Measurements from ENCODE around the gene PRR19. TPM values are rescaled to one million over a fixed set of nuclear protein-coding genes. Genes with fewer than 3 reads are reported as not detected.

The PRR19 gene
- total RNA-seq, 4 donors from 2014 or later = 0.30 to 0.44 TPM; not detected in 2

- Histone ChIP-seq H3K4me3 (no peak overlapping the region), H3K36me3 (peaks cover 0 to 87% (median 35%) of the 10 kb centered on the region in 3 donors), H3K27ac (peak overlapping the region in 2 of 4 donors; percentile 1 to 5), H3K4me1 (peaks cover 0 to 13% (median 11%) of the 10 kb centered on the region in 4 donors), H3K9me3 (no peaks in the 10 kb centered on the region), H3K27me3 (no peaks in the 10 kb centered on the region)
- TF ChIP-seq EP300 (IDR thresholded peaks at IDR 0.05) (no peak), POLR2A (IDR thresholded peaks at IDR 0.05) (no peak), CTCF (IDR thresholded peaks at IDR 0.05) (peak in 4 of 5 experiments; percentile 27 to 53 (median 33))
- 79 to 86% methylated on average over 28 to 29 of the region's 31 CpGs for WGBS, 2 donors
- DNase-seq (ENCODE audit: low spot score in 2 of 2) = no peak
Measured at GRCh38 chr19:42290523-42291434, 11.2 kb upstream of the PRR19 start.

GRCh38 chr19:42291435-42291810, 10.5 kb upstream of the PRR19 start:
- TF ChIP-seq POLR2A (IDR thresholded peaks at IDR 0.05) = no peak
- no peak for TF ChIP-seq CTCF (IDR thresholded peaks at IDR 0.05)
- TF ChIP-seq EP300 (IDR thresholded peaks at IDR 0.05) = no peak

GRCh38 chr19:42292042-42292960, 9.6 kb upstream of the PRR19 start:
- no peak for TF ChIP-seq POLR2A (IDR thresholded peaks at IDR 0.05)
- no peak for TF ChIP-seq EP300 (IDR thresholded peaks at IDR 0.05)
- no peak for TF ChIP-seq CTCF (IDR thresholded peaks at IDR 0.05)
- no peaks in the 10 kb centered on the region for H3K27me3 ChIP-seq
- DNase-seq (ENCODE audit: low spot score in 2 of 2) = no peak
- 93 to 94% methylated on average over 15 to 27 of the region's 27 CpGs for WGBS, 2 donors
- H3K4me3 ChIP-seq = no peak overlapping the region
- H3K9me3 ChIP-seq = no peaks in the 10 kb centered on the region
- H3K4me1 ChIP-seq = no peaks in the 10 kb centered on the region
- H3K27ac ChIP-seq = peak overlapping the region in 1 of 4 donors; percentile 31
- H3K36me3 ChIP-seq = peaks cover 0 to 86% (median 35%) of the 10 kb centered on the region in 3 donors

More at GRCh38 chr19:42291435-42291810, 10.5 kb upstream of the PRR19 start:
- peak overlapping the region in 2 of 4 donors; percentile 1 to 5 for H3K27ac ChIP-seq
- H3K9me3 ChIP-seq = no peaks in the 10 kb centered on the region
- no peak overlapping the region for H3K4me3 ChIP-seq
- peaks cover 0 to 6% (median 5%) of the 10 kb centered on the region in 4 donors for H3K4me1 ChIP-seq
- H3K27me3 ChIP-seq = no peaks in the 10 kb centered on the region
- WGBS, 2 donors = 41 to 55% methylated on average over 9 of the region's 9 CpGs
- H3K36me3 ChIP-seq = peaks cover 0 to 87% (median 35%) of the 10 kb centered on the region in 3 donors
- no peak for DNase-seq (ENCODE audit: low spot score in 2 of 2)

GRCh38 chr19:42292963-42293362, 9.0 kb upstream of the PRR19 start:
- H3K9me3 ChIP-seq = no peaks in the 10 kb centered on the region
- no peak overlapping the region for H3K4me3 ChIP-seq
- H3K36me3 ChIP-seq = peaks cover 0 to 80% (median 31%) of the 10 kb centered on the region in 3 donors
- no peaks in the 10 kb centered on the region for H3K27me3 ChIP-seq
- DNase-seq (ENCODE audit: low spot score in 2 of 2) = no peak
- WGBS, 2 donors = 84 to 88% methylated on average over 6 to 7 of the region's 14 CpGs
- TF ChIP-seq EP300 (IDR thresholded peaks at IDR 0.05) (no peak), POLR2A (IDR thresholded peaks at IDR 0.05) (no peak), CTCF (IDR thresholded peaks at IDR 0.05) (no peak)
- H3K27ac ChIP-seq = peak overlapping the region in 1 of 4 donors; percentile 31
- H3K4me1 ChIP-seq = no peaks in the 10 kb centered on the region

Measured in tibial nerve (tissue), 4 donors.